ENCODE measurements around the gene FLNB. TPM values are rescaled to one million over a fixed set of nuclear protein-coding genes. Genes with fewer than 3 reads are reported as not detected.

FLNB gene
- total RNA-seq, 2 donors from 2014 or later = 331 to 408 TPM

DNA sequence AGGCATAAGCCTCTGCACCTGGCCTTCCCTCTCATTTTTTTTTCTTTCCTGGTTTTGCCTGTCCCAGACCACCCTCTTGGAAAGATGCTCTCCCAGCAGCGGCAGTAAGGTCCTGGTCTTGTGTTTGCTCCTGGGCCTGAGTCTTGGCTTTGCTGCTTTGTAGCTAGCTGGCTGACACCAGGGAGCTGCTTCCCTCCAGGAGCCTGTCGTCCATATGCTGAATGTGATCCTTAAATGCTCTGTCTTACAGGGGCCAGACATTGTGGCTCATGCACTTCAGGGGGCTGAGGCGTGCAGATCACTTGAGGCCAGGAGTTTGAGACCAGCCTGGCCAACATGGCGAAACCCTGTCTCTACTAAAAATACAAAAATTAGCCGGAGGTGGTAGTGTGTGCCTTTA, 17.2 kb downstream of the FLNB start:
- TF ChIP-seq POLR2A (IDR thresholded peaks at IDR 0.05) (no peak), POLR2AphosphoS5 (IDR thresholded peaks at IDR 0.05) (no peak)
- TF ChIP-seq, protein P1, sequence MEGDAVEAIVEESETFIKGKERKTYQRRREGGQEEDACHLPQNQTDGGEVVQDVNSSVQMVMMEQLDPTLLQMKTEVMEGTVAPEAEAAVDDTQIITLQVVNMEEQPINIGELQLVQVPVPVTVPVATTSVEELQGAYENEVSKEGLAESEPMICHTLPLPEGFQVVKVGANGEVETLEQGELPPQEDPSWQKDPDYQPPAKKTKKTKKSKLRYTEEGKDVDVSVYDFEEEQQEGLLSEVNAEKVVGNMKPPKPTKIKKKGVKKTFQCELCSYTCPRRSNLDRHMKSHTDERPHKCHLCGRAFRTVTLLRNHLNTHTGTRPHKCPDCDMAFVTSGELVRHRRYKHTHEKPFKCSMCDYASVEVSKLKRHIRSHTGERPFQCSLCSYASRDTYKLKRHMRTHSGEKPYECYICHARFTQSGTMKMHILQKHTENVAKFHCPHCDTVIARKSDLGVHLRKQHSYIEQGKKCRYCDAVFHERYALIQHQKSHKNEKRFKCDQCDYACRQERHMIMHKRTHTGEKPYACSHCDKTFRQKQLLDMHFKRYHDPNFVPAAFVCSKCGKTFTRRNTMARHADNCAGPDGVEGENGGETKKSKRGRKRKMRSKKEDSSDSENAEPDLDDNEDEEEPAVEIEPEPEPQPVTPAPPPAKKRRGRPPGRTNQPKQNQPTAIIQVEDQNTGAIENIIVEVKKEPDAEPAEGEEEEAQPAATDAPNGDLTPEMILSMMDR (IDR thresholded peaks at IDR 0.05) = no peak
- Histone ChIP-seq H3K9me3 (no peaks in the 10 kb centered on the region), H3K4me1 (replicated peaks) (peaks cover 37% of the 10 kb centered on the region), H3K4me3 (no peak overlapping the region), H3K27ac (peak overlapping the region; percentile 76 to 83), H3K27me3 (replicated peaks; ENCODE audit: insufficient read depth) (no peaks in the 10 kb centered on the region), H3K36me3 (no peaks in the 10 kb centered on the region)
- no peak for DNase-seq (ENCODE audit: low spot score)
- intact Hi-C loops (cut with DNase I) = no loop called here
- WGBS = 55% methylated on average over 5 of the region's 5 CpGs

DNA sequence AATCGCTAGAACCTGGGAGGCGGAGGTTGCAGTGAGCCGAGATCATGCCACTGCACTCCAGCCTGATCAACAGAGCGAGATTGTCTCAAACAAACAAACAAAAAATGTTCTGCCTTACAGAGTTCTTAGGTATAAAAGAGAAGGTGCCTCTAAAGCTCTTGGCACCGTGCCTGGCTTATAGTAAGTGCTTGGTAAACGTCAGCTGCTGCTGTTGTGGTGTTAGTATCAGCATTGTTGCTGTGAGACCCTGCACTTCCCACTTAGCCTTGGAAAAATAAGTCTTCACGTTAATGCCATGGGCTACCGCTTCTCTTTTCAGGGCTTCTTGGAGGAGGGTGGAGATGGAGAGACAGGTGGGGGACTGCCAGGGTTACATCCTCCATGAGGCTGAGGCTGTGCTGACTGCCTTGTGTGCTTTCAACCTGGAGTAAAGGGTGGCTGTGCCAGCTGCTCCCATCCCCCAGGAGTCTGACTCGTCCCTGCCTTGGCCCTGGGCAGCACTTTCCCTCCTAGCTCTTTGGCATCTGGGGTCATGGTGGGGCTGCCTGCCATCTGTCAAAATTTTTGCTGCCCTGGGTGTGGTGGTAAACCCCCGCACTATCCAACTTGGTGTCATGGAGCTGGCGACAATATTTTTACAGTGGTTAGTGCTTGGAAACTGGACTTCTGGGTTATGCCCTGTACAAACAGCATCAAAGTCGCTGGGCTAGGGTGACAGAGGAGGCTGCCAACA, 17.8 kb downstream of the FLNB start:
- TF ChIP-seq POLR2A (IDR thresholded peaks at IDR 0.05) (no peak), POLR2AphosphoS5 (IDR thresholded peaks at IDR 0.05) (peak; percentile 40)
- TF ChIP-seq, protein P1 (IDR thresholded peaks at IDR 0.05) = no peak
- WGBS = 28% methylated on average over 12 of the region's 12 CpGs
- Histone ChIP-seq H3K27me3 (replicated peaks; ENCODE audit: insufficient read depth) (no peaks in the 10 kb centered on the region), H3K27ac (peak overlapping the region; percentile 76 to 83), H3K36me3 (no peaks in the 10 kb centered on the region), H3K4me3 (no peak overlapping the region), H3K9me3 (no peaks in the 10 kb centered on the region), H3K4me1 (replicated peaks) (peaks cover 35% of the 10 kb centered on the region)
- intact Hi-C loops (cut with DNase I) = no loop called here
- DNase-seq (ENCODE audit: low spot score) = peak; percentile 79

DNA sequence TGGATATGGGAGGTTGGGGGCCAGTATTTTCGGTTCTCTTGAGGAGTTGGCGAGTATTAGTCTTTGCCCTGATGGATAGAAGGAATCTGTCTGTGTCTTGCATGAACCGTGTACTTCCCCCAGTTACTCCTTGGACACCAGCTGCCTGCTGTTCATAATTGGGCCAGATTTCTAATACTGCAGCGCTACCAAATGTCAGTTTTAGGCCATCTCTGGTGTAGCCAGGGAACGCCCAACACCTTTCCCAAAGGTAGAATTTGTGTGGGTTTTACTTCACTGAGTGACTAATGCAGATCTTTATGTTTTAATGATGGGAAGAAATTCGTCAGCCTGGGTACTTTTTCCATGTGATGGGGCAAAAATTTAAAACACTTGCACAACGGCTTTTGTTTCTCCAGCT, 18.4 kb downstream of the FLNB start:
- Histone ChIP-seq H3K4me3 (no peak overlapping the region), H3K27ac (peak overlapping the region; percentile 76 to 83), H3K27me3 (replicated peaks; ENCODE audit: insufficient read depth) (no peaks in the 10 kb centered on the region), H3K4me1 (replicated peaks) (peaks cover 29% of the 10 kb centered on the region), H3K36me3 (no peaks in the 10 kb centered on the region), H3K9me3 (no peaks in the 10 kb centered on the region)
- no peak for DNase-seq (ENCODE audit: low spot score)
- TF ChIP-seq POLR2AphosphoS5 (IDR thresholded peaks at IDR 0.05) = peak; percentile 7
- no peak for TF ChIP-seq POLR2A (IDR thresholded peaks at IDR 0.05)
- intact Hi-C loops (cut with DNase I) = no loop called here
- WGBS = 39% methylated on average over 7 of the region's 7 CpGs

DNA sequence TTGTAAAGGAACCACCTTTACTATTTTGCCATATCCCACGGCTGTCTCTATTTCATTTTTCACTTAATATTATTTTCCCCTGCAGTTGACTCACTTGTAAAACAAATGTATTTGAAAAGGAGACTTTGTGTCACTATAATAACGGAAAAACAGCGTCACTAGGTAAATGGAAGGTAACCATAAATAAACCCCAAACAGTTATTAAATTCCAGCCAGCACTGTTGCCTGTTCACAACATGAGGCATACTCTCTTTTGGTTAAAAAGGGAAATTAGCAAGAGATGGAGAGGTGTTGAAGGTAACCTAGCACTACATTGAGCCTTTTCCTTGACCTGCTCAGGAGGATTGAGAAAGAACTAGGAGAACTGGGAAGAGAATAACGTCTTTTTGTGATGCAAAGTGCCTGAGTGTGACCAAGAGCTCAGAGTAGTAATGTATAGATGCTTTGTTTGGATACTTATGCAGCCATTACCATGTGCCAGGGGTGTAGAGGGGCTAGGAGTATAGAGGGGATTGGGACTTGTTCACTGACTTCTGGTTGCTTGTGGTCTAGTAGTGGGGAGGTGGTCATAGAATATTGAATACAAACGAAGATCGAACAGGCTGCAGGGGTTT, 19.6 kb downstream of the FLNB start:
- WGBS = 62% methylated on average over 6 of the region's 6 CpGs
- peak overlapping the region; percentile 76 to 83 for H3K27ac ChIP-seq
- intact Hi-C loops (cut with DNase I) = no loop called here
- TF ChIP-seq POLR2AphosphoS5 (IDR thresholded peaks at IDR 0.05) = peak; percentile 41
- TF ChIP-seq, protein P1 (IDR thresholded peaks at IDR 0.05) = no peak
- TF ChIP-seq POLR2A (IDR thresholded peaks at IDR 0.05) = no peak
- H3K36me3 ChIP-seq = no peaks in the 10 kb centered on the region
- peaks cover 23% of the 10 kb centered on the region for H3K4me1 ChIP-seq (replicated peaks)
- H3K4me3 ChIP-seq = no peak overlapping the region
- DNase-seq (ENCODE audit: low spot score) = no peak
- H3K9me3 ChIP-seq = no peaks in the 10 kb centered on the region
- no peaks in the 10 kb centered on the region for H3K27me3 ChIP-seq (replicated peaks; ENCODE audit: insufficient read depth)

DNA sequence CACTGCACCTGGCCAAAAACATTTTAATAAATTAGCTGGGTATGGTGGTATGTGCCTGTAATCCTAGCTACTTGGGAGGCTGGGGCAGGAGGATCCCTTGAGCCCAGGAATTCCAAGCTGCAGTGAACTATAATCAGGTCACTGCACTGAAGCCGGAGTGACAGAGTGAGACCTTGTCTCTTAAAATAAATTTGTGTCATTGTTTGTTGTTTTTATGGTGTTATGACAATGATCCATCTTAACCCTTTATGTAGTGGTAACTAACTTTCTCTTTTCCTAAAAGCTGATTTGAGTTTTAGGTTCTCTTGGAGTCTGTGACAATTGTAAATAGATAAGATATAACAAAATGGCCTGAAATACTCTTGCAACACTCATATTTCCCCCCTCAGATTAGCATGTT, 20.7 kb downstream of the FLNB start:
- Histone ChIP-seq H3K27ac (peak overlapping the region in 1 of 2 donors; percentile 55), H3K4me3 (no peak overlapping the region), H3K27me3 (replicated peaks; ENCODE audit: insufficient read depth) (no peaks in the 10 kb centered on the region), H3K36me3 (no peaks in the 10 kb centered on the region), H3K9me3 (no peaks in the 10 kb centered on the region), H3K4me1 (replicated peaks) (peaks cover 16% of the 10 kb centered on the region)
- intact Hi-C loops (cut with DNase I) = no loop called here
- no peak for TF ChIP-seq POLR2AphosphoS5 (IDR thresholded peaks at IDR 0.05)
- TF ChIP-seq POLR2A (IDR thresholded peaks at IDR 0.05) = no peak
- TF ChIP-seq, protein P1 (IDR thresholded peaks at IDR 0.05) = no peak
- DNase-seq (ENCODE audit: low spot score) = no peak
- WGBS = 59% methylated on average over 1 of the region's 1 CpG

All from prostate gland (tissue), 2 donors.